Urinary bladder (tissue), 4 donors: ENCODE measurements around the gene GNB3. TPM values are rescaled to one million over a fixed set of nuclear protein-coding genes. Genes with fewer than 3 reads are reported as not detected.
A peak's percentile ranks its signal among the peaks of the same experiment; 100 is the strongest.

ENCODE experiments used
- DNase-seq: peaks from one replicate; pipeline ENCODE4 v3.0.0-alpha.2; 2015; ENCODE audit errors: extremely low spot score
- H3K27ac ChIP-seq: one replicate; pipeline ENCODE4 v1.5.1; 2013; ENCODE audit warnings: low read depth, mild to moderate bottlenecking, moderate library complexity
- H3K36me3 ChIP-seq: one replicate; pipeline ENCODE4 v1.6.1; 2013; ENCODE audit warnings: mild to moderate bottlenecking, moderate library complexity; ENCODE audit not compliant: insufficient read depth
- H3K4me1 ChIP-seq: one replicate; pipeline ENCODE4 v1.6.1; 2013; ENCODE audit warnings: mild to moderate bottlenecking, moderate library complexity; ENCODE audit not compliant: insufficient read depth
- H3K4me3 ChIP-seq: one replicate; pipeline ENCODE4 v1.5.1; 2013; ENCODE audit warnings: low read depth, low read length
- WGBS: extraction: QIAGEN DNeasy Blood & Tissue Kit; methylation state at CpG from one replicate; pipeline ENCODE4 v1.1.7; 2013; 5-methylcytosine and 5-hydroxymethylcytosine counted together
- polyA plus RNA-seq: library from polyadenylated mRNA; stranded (reverse); fragments of 200-250 nt; gene quantifications from one replicate; pipeline ENCODE4 v1.2.3, GENCODE V29; 2013
- total RNA-seq: library from RNA; depleted of rRNA; stranded (reverse); fragments of >200 nt; gene quantifications from one replicate; pipeline ENCODE4 v1.2.3, GENCODE V29; 2014
- donor health status: healthy with polysubstance abuse.
- donor health status: healthy.

The GNB3 gene
- total and polyA plus RNA-seq, 2 donors = 2.5 to 4.6 TPM

DNA sequence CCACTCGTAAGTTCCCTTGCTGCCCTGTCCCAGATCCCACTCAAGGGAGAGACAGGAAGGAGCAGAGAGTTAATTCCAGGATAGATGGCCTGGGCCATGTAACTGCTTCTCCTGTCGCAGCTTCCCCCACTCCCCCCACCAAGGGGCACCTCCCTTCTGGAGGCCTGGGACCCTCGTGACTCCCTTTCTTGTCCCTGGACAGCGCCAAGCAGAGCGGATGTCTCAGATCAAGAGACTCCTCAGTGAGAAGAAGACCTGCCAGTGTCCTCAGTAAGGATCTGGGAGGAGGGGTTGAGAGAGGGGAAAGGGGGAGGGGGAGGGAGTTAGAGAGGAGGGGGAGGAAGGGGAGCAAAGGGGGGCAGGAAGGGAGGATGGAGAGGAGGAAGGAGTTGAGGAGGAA is 22.1 kb upstream of the GNB3 start:
- no peak overlapping the region for H3K27ac ChIP-seq
- no peaks in the 10 kb centered on the region for H3K4me1 ChIP-seq
- WGBS = 63% methylated on average over 5 of the region's 5 CpGs
- DNase-seq = no peak
- H3K4me3 ChIP-seq = no peak overlapping the region
- H3K36me3 ChIP-seq = no peaks in the 10 kb centered on the region

GRCh38 chr12:6819106-6820030 is 21.4 kb upstream of the GNB3 start:
- Histone ChIP-seq H3K4me3 (no peak overlapping the region), H3K27ac (no peak overlapping the region), H3K4me1 (no peaks in the 10 kb centered on the region), H3K36me3 (no peaks in the 10 kb centered on the region)
- DNase-seq = no peak
- 86% methylated on average over 13 of the region's 13 CpGs for WGBS

GRCh38 chr12:6820166-6820565 is 20.6 kb upstream of the GNB3 start:
- Histone ChIP-seq H3K36me3 (no peaks in the 10 kb centered on the region), H3K4me1 (no peaks in the 10 kb centered on the region), H3K4me3 (no peak overlapping the region), H3K27ac (no peak overlapping the region)
- DNase-seq = no peak
- WGBS = 84% methylated on average over 5 of the region's 5 CpGs

- H3K36me3 ChIP-seq = no peaks in the 10 kb centered on the region
- WGBS = under 1% methylated on average over 28 of the region's 28 CpGs
- H3K4me1 ChIP-seq = no peaks in the 10 kb centered on the region
- H3K27ac ChIP-seq = no peak within 1 kb of the TSS
- H3K4me3 ChIP-seq = peak within 1 kb of the TSS; percentile 43
- peak; percentile 47 for DNase-seq
These were observed 18.9 kb upstream of the GNB3 start, which contains the start of gene GPR162 for GRCh38 chr12:6821591-6822425. TSS of gene GPR162 (plus strand) at chr12:6821821. CDS start at chr12:6823899, 2,078 bp downstream.

- 57% methylated on average over 7 of the region's 7 CpGs for WGBS
- Histone ChIP-seq H3K4me3 (no peak overlapping the region), H3K4me1 (no peaks in the 10 kb centered on the region), H3K36me3 (no peaks in the 10 kb centered on the region), H3K27ac (no peak overlapping the region)
- DNase-seq = no peak
These were observed 18.1 kb upstream of the GNB3 start for GRCh38 chr12:6822426-6823135.

DNA sequence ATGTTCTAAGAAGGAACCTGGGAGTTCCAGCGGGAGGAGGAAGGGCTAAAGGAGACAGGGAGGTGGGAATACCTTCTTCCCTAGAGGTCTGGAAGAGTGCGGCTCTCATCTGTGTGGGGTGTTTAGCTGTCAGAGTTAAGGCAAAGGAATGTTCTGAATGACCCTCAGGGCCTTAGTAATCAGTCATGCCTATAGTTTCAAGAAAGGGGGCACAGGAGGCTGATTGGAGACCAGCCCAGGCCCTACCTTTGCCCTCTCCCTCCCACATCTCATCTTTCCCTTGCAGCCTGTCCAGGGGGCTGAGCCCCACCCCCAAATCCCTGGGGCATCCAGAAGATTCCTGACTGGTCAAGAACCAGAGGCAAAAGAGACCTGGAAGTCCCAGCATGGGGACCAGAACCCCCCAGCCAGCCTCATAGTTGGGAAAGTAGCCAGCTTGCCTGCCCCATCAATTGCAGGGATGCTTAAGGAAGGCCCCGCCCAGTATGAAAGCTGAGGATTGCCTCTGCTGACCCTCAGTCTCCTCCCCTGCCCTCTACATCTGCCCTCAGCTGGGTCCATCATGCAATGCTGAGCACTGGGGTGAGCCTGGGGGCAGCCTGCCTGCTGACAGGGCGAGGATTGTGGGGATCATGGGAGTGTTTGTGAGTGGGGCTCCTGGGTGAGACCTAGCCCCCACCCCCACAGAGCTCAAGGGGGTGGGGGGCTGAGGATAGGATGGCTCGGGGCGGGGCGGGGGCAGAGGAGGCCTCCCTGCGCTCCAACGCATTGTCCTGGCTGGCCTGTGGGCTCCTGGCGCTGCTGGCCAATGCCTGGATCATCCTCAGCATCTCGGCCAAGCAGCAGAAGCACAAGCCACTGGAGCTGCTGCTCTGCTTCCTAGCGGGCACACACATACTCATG is 17.3 kb upstream of the GNB3 start:
- Histone ChIP-seq H3K4me3 (no peak overlapping the region), H3K36me3 (no peaks in the 10 kb centered on the region), H3K4me1 (no peaks in the 10 kb centered on the region), H3K27ac (no peak overlapping the region)
- no peak for DNase-seq
- 81% methylated on average over 12 of the region's 12 CpGs for WGBS

GRCh38 chr12:6824085-6824775 is 16.5 kb upstream of the GNB3 start:
- Histone ChIP-seq H3K36me3 (no peaks in the 10 kb centered on the region), H3K4me3 (no peak overlapping the region), H3K4me1 (no peaks in the 10 kb centered on the region), H3K27ac (no peak overlapping the region)
- DNase-seq = no peak
- 91% methylated on average over 37 of the region's 37 CpGs for WGBS

- no peak overlapping the region for H3K4me3 ChIP-seq
- 45% methylated on average over 12 of the region's 12 CpGs for WGBS
- no peaks in the 10 kb centered on the region for H3K4me1 ChIP-seq
- no peak for DNase-seq
- no peak overlapping the region for H3K27ac ChIP-seq
- H3K36me3 ChIP-seq = no peaks in the 10 kb centered on the region
These were observed 15.8 kb upstream of the GNB3 start for GRCh38 chr12:6824901-6825381.

GRCh38 chr12:6825398-6826124 is 15.2 kb upstream of the GNB3 start:
- WGBS = 10% methylated on average over 19 of the region's 19 CpGs
- H3K36me3 ChIP-seq = no peaks in the 10 kb centered on the region
- no peak overlapping the region for H3K4me3 ChIP-seq
- H3K27ac ChIP-seq = no peak overlapping the region
- no peaks in the 10 kb centered on the region for H3K4me1 ChIP-seq
- peak; percentile 37 for DNase-seq

DNA sequence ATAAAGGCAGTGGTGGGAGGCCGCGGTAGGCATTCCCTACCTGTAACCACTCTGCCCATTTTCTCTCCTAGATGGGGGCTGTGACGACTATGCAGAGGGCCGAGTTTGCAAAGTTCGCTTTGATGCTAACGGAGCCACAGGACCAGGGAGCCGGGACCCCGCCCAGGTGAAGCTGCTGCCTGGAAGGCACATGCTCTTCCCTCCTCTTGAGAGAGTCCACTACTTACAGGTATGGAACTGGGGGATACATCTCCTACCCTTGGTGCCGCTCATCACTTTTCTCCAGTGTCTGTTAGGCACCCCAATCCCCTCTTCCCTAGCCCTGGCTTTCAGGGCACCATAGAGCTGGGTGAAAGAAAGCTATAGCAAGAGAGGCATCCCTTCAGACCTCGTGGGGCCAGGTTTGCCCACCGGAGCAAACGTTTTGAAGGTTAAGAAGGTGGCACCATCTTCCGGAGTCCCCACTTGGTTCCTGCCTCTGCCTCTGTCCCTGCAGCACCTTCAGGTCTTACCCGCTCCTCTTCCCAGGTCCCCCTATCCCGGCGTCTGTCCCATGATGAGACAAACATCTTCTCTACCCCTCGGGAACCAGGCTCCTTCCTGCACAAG is 14.5 kb upstream of the GNB3 start:
- DNase-seq = no peak
- Histone ChIP-seq H3K36me3 (no peaks in the 10 kb centered on the region), H3K4me3 (no peak overlapping the region), H3K4me1 (no peaks in the 10 kb centered on the region), H3K27ac (no peak overlapping the region)
- WGBS = 78% methylated on average over 17 of the region's 17 CpGs

- H3K4me3 ChIP-seq = no peak overlapping the region
- 72% methylated on average over 22 of the region's 22 CpGs for WGBS
- H3K36me3 ChIP-seq = no peaks in the 10 kb centered on the region
- no peak for DNase-seq
- H3K4me1 ChIP-seq = no peaks in the 10 kb centered on the region
- H3K27ac ChIP-seq = no peak overlapping the region
These were observed 13.8 kb upstream of the GNB3 start for GRCh38 chr12:6826734-6827436.
